Ecto neural progenitor cell (in vitro differentiated cells): ENCODE results near the gene FZD1.

Source experiments
- DNase-seq: peaks from one replicate; pipeline ENCODE4 v3.0.0-alpha.2; 2018; ENCODE audit warnings: low spot score

The FZD1 gene

GRCh38 chr7:91264924-91265681 is 870 bp downstream of the FZD1 start:
- peak; percentile 69 for DNase-seq

GRCh38 chr7:91265693-91266066 is 1.4 kb downstream of the FZD1 start:
- DNase-seq, result no peak

GRCh38 chr7:91266067-91266688 is 1.9 kb downstream of the FZD1 start:
- peak; percentile 54 for DNase-seq

- peak; percentile 59 for DNase-seq
These were observed 2.5 kb downstream of the FZD1 start for GRCh38 chr7:91266689-91267090.

GRCh38 chr7:91267171-91267955 is 3.1 kb downstream of the FZD1 start:
- no peak for DNase-seq

- no peak for DNase-seq
These were observed 6.1 kb downstream of the FZD1 start for GRCh38 chr7:91270372-91270771.

- DNase-seq, result no peak
These were observed 12.7 kb downstream of the FZD1 start for GRCh38 chr7:91276909-91277308.

GRCh38 chr7:91280185-91280584 is 16.0 kb downstream of the FZD1 start:
- no peak for DNase-seq

- no peak for DNase-seq
These were observed 16.4 kb downstream of the FZD1 start for GRCh38 chr7:91280604-91281003.

- no peak for DNase-seq
These were observed 21.6 kb downstream of the FZD1 start for GRCh38 chr7:91285696-91286355.

GRCh38 chr7:91286432-91286831 is 22.2 kb downstream of the FZD1 start:
- no peak for DNase-seq

- no peak for DNase-seq
These were observed 23.3 kb downstream of the FZD1 start for GRCh38 chr7:91287371-91288084.

- DNase-seq, result no peak
These were observed 24.1 kb downstream of the FZD1 start for GRCh38 chr7:91288208-91288824.

GRCh38 chr7:91289633-91290254 is 25.5 kb downstream of the FZD1 start:
- no peak for DNase-seq

GRCh38 chr7:91291302-91291701 is 27.1 kb downstream of the FZD1 start:
- DNase-seq, result no peak

GRCh38 chr7:91291902-91292301 is 27.7 kb downstream of the FZD1 start:
- DNase-seq, result no peak

- no peak for DNase-seq
These were observed 28.3 kb downstream of the FZD1 start for GRCh38 chr7:91292506-91292905.

GRCh38 chr7:91293136-91293535 is 28.9 kb downstream of the FZD1 start:
- DNase-seq, result no peak

GRCh38 chr7:91293840-91294239 is 29.6 kb downstream of the FZD1 start:
- DNase-seq, result no peak

GRCh38 chr7:91294639-91295220 is 30.5 kb downstream of the FZD1 start:
- DNase-seq, result no peak

GRCh38 chr7:91295576-91295975 is 31.3 kb downstream of the FZD1 start:
- DNase-seq, result no peak
